Raji (cell line): ENCODE measurements around the gene DHRSX.

Source experiments
- POLR2A ChIP-seq: IDR thresholded peaks from 2 replicates; pipeline ENCODE4 v1.6.1; 2011; ENCODE audit warnings: low read depth, low read length, control low read depth; ENCODE audit not compliant: insufficient read depth

DHRSX gene

DNA sequence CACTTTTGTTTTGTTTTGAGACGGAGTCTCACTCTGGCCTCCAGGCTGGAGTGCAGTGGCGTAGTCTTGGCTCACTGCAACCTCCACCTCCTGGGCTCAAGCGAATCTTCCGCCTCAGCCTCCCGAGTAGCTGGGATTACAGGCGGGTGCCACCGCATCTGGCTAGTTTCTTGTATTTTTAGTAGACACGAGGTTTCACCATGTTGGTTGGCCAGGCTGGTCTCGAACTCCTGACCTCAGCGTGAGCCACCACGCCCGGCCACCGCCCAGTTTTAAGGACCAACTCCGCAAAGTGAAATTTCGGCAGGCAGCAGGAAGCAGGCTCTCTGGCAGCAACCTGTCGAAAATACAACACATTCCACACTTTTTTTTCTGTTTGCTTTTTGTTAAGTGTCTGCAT is 13.4 kb downstream of the DHRSX start:
- no peak for TF ChIP-seq POLR2A

DNA sequence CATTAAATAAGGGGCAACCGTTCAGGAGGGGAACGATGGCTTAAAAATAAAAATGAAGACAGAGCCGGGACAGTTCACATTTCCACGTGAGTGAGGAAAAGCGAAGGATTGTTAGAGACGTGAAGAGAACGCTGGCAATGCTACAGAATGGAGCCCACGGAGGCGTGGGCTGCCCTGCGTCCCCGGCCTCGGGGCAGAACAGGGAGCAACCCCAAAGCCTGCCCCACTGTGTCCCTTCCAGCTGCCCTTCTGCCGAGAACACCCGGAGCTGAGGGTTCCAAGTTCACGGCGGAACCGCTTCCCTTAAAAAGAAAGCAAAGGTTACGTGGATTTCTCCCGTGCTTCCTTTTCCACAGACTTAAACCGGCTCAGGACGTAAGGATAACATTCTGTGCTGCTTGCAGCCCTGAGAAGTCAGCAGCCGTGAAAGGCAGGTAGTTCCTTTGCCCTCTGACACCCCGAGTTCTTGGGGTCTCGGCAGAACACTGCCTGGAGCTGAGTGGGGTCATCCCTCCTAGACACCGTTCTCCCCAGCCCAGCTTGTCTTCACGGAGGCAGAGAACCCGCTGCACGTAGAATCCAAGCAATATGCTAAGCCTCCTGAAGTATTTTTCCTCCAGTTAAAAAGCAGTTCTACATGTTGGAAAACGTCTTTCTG is 14.2 kb downstream of the DHRSX start:
- no peak for TF ChIP-seq POLR2A

GRCh38 chrX:2485789-2486345 is 14.9 kb downstream of the DHRSX start:
- no peak for TF ChIP-seq POLR2A

- no peak for TF ChIP-seq POLR2A
These were observed 15.8 kb downstream of the DHRSX start for GRCh38 chrX:2484721-2485648.

DNA sequence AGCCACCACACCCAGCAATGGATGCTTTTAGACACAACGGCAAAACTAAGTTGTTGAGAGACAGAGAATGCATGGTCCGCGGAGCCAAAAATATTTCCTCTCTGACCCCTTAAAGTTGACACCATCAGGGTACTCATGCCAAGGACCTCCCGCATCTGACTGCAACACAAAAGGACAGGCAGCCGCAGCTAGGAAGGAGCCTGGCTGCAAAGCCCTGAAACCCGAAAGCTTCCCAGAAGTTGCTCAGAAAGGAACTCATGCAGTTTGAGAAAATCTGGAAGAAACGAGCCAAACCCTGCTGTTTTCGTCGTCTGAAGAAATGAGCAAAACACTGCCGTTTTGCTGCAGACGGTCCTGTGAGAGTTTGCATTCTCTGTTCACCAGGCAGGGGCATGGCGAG is 16.5 kb downstream of the DHRSX start:
- TF ChIP-seq POLR2A, result no peak

GRCh38 chrX:2483398-2484060 is 17.2 kb downstream of the DHRSX start:
- TF ChIP-seq POLR2A, result no peak

- TF ChIP-seq POLR2A, result no peak
These were observed 21.4 kb downstream of the DHRSX start for GRCh38 chrX:2479420-2479780.

- no peak for TF ChIP-seq POLR2A
These were observed 22.0 kb downstream of the DHRSX start for GRCh38 chrX:2478546-2479419.

DNA sequence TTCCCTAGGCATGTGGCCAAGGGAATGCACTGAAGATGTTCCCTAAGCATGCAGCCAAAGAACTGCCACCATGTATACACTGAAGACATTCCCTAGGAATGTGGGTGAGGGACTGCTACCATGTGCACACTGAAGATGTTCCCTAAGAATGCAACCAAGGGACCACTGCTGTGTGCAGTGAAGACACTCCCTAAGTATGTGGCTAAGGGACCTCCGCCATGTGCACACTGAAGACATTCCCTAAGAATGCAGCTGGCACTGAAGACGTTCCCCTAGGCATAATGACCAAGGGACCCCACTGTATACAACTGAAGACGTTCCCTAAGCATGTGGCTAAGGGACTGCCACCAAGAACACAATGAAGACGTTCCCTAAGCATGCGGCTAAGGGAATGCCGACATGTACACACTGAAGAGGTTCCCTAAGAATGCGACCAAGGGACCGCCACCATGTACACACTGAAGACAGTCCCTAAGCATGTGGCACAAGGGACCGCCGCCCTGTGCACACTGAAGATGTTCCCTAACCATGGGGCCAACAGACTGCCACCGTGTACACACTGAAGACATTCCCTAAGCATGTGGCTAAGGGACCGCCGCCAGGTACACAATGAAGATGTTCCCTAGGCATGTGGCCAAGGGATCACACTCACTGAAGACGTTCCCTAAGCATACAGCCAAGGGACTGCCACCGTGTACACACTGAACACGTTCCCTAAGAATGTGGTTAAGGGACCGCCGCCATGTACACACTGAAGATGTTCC is 25.6 kb downstream of the DHRSX start:
- no peak for TF ChIP-seq POLR2A

- no peak for TF ChIP-seq POLR2A
These were observed 26.4 kb downstream of the DHRSX start for GRCh38 chrX:2474280-2474962.

GRCh38 chrX:2471641-2472040 is 29.1 kb downstream of the DHRSX start:
- no peak for TF ChIP-seq POLR2A

DNA sequence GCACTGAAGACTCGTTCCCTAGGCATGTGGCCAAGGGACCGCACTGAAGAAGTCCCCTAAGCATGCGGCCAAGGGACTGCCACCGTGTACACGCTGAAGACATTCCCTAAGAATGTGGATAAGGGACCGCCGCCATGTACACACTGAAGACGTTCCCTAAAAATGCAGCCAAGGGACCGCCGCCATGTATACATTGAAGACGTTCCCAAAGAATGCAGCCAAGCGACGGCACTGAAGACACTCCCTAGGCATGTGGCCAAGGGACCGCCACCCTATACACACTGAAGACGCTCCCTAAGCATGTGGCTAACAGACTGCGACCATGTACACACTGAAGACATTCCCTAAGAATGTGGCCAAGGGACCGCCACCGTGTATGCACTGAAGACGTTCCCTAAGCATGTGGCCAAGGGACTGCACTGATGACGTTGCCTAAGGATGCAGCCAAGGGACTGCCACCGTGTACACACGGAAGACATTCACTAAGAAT is 31.5 kb downstream of the DHRSX start:
- TF ChIP-seq POLR2A, result no peak
